HEK293 (cell line): ENCODE results near the gene CATSPER1.

Source experiments
- RBAK ChIP-seq: fragments of 450-650 bp; formaldehyde crosslinking; IDR thresholded peaks from 2 replicates; pipeline ENCODE4 v1.5.1; 2016; ENCODE audit warnings: missing biosample characterization, missing genetic modification characterization
- YY1 ChIP-seq: fragments of 450-650 bp; formaldehyde crosslinking; IDR thresholded peaks from 2 replicates; pipeline ENCODE4 v1.5.1; 2018; ENCODE audit warnings: missing biosample characterization, missing genetic modification characterization
- ZIC2 ChIP-seq: fragments of 450-650 bp; formaldehyde crosslinking; IDR thresholded peaks from 2 replicates; pipeline ENCODE4 v1.5.1; 2016; ENCODE audit warnings: missing biosample characterization, missing genetic modification characterization
- ZNF274 ChIP-seq, 2 experiments: fragments of 200-500 bp in 1 of 2; fragments of 450-650 bp in 1 of 2; sonication (Bioruptor generic) in 1 of 2; formaldehyde crosslinking in 1 of 2; IDR thresholded peaks; 2 replicates each; pipeline versions ENCODE4 v1.5.1 to v1.6.1; 2014 to 2016; ENCODE audit warnings: borderline replicate concordance in 1 of 2, inconsistent platforms in 1 of 2, low read length in 1 of 2, missing biosample characterization in 1 of 2, missing genetic modification characterization in 1 of 2
- ZNF37A ChIP-seq: fragments of 450-650 bp; IDR thresholded peaks from 2 replicates; pipeline ENCODE4 v1.5.1; 2018; ENCODE audit warnings: missing biosample characterization, missing genetic modification characterization
- ZNF394 ChIP-seq: fragments of 450-650 bp; formaldehyde crosslinking; IDR thresholded peaks from 2 replicates; pipeline ENCODE4 v1.5.1; 2016; ENCODE audit warnings: missing biosample characterization, missing genetic modification characterization, mild to moderate bottlenecking, moderate library complexity, borderline replicate concordance
- ZNF664 ChIP-seq: fragments of 450-650 bp; formaldehyde crosslinking; IDR thresholded peaks from 2 replicates; pipeline ENCODE4 v1.5.1; 2016; ENCODE audit warnings: missing biosample characterization, missing genetic modification characterization
- ZNF670 ChIP-seq: fragments of 450-650 bp; formaldehyde crosslinking; IDR thresholded peaks from 2 replicates; pipeline ENCODE4 v1.5.1; 2016; ENCODE audit warnings: missing biosample characterization, missing genetic modification characterization, low read depth
- TF ChIP-seq, protein P1 (sequence below): fragments of 450-650 bp; formaldehyde crosslinking; IDR thresholded peaks from 2 replicates; pipeline ENCODE4 v1.5.1; 2016; ENCODE audit warnings: missing biosample characterization, missing genetic modification characterization
- TF ChIP-seq, protein P2 (sequence below): fragments of 450-650 bp; formaldehyde crosslinking; IDR thresholded peaks from 2 replicates; pipeline ENCODE4 v1.5.1; 2016; ENCODE audit warnings: missing biosample characterization, missing genetic modification characterization
- TF ChIP-seq, protein P3 (sequence below): fragments of 450-650 bp; formaldehyde crosslinking; IDR thresholded peaks from 2 replicates; pipeline ENCODE4 v1.5.1; 2016; ENCODE audit warnings: missing biosample characterization, missing genetic modification characterization, low read depth
- TF ChIP-seq, protein P4 (sequence below): fragments of 450-650 bp; formaldehyde crosslinking; optimal IDR thresholded peaks from 2 replicates; pipeline ENCODE3; 2016; ENCODE audit warnings: missing biosample characterization, mild to moderate bottlenecking, missing genetic modification characterization
- TF ChIP-seq, protein P5 (sequence below): fragments of 450-650 bp; formaldehyde crosslinking; IDR thresholded peaks from 2 replicates; pipeline ENCODE4 v1.5.1; 2017; ENCODE audit warnings: missing biosample characterization, missing genetic modification characterization

DNA sequence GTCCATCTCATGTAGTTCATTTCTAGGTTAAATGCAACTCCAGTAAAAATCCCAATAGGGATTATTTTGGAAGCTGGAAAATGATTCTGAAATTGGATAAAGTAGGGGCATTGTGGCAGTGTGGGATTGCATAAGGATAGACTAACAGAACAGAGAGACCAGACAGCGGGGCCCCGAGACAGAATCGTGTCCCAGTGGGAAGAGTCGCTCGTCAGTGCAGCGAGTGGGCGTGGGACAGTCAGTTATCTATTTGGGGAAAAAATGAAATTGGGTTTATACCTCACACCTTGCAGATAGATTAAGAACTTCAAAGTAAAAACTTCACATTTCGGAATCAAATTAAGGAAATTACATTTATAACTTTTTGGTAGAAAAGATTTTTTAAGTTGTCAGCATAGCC is 54.2 kb downstream of the CATSPER1 start:
- TF ChIP-seq, protein P1, sequence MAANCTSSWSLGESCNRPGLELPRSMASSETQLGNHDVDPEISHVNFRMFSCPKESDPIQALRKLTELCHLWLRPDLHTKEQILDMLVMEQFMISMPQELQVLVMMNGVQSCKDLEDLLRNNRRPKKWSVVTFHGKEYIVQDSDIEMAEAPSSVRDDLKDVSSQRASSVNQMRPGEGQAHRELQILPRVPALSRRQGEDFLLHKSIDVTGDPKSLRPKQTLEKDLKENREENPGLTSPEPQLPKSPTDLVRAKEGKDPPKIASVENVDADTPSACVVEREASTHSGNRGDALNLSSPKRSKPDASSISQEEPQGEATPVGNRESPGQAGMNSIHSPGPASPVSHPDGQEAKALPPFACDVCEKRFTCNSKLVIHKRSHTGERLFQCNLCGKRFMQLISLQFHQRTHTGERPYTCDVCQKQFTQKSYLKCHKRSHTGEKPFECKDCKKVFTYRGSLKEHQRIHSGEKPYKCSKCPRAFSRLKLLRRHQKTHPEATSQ (tag by site-specific recombination) = no peak
- TF ChIP-seq, protein P2, sequence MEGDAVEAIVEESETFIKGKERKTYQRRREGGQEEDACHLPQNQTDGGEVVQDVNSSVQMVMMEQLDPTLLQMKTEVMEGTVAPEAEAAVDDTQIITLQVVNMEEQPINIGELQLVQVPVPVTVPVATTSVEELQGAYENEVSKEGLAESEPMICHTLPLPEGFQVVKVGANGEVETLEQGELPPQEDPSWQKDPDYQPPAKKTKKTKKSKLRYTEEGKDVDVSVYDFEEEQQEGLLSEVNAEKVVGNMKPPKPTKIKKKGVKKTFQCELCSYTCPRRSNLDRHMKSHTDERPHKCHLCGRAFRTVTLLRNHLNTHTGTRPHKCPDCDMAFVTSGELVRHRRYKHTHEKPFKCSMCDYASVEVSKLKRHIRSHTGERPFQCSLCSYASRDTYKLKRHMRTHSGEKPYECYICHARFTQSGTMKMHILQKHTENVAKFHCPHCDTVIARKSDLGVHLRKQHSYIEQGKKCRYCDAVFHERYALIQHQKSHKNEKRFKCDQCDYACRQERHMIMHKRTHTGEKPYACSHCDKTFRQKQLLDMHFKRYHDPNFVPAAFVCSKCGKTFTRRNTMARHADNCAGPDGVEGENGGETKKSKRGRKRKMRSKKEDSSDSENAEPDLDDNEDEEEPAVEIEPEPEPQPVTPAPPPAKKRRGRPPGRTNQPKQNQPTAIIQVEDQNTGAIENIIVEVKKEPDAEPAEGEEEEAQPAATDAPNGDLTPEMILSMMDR (tag by site-specific recombination) = no peak
- TF ChIP-seq ZIC2 (no peak), ZNF394 (tag by site-specific recombination) (no peak), ZNF37A (tag by site-specific recombination) (no peak), ZNF670 (tag by site-specific recombination) (no peak), ZNF664 (tag by site-specific recombination) (no peak), YY1 (tag by site-specific recombination) (no peak), ZNF274 (IDR thresholded peaks at IDR 0.05; ENCODE audit: low read length) (no peak), ZNF274 (tag by site-specific recombination; IDR thresholded peaks at IDR 0.05; ENCODE audit: borderline replicate concordance) (no peak), RBAK (no peak)
- TF ChIP-seq, protein P3, sequence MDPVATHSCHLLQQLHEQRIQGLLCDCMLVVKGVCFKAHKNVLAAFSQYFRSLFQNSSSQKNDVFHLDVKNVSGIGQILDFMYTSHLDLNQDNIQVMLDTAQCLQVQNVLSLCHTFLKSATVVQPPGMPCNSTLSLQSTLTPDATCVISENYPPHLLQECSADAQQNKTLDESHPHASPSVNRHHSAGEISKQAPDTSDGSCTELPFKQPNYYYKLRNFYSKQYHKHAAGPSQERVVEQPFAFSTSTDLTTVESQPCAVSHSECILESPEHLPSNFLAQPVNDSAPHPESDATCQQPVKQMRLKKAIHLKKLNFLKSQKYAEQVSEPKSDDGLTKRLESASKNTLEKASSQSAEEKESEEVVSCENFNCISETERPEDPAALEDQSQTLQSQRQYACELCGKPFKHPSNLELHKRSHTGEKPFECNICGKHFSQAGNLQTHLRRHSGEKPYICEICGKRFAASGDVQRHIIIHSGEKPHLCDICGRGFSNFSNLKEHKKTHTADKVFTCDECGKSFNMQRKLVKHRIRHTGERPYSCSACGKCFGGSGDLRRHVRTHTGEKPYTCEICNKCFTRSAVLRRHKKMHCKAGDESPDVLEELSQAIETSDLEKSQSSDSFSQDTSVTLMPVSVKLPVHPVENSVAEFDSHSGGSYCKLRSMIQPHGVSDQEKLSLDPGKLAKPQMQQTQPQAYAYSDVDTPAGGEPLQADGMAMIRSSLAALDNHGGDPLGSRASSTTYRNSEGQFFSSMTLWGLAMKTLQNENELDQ = no peak
- TF ChIP-seq, protein P4, sequence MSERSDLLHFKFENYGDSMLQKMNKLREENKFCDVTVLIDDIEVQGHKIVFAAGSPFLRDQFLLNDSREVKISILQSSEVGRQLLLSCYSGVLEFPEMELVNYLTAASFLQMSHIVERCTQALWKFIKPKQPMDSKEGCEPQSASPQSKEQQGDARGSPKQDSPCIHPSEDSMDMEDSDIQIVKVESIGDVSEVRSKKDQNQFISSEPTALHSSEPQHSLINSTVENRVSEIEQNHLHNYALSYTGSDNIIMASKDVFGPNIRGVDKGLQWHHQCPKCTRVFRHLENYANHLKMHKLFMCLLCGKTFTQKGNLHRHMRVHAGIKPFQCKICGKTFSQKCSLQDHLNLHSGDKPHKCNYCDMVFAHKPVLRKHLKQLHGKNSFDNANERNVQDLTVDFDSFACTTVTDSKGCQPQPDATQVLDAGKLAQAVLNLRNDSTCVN (tag by site-specific recombination) = no peak
- TF ChIP-seq, protein P5, sequence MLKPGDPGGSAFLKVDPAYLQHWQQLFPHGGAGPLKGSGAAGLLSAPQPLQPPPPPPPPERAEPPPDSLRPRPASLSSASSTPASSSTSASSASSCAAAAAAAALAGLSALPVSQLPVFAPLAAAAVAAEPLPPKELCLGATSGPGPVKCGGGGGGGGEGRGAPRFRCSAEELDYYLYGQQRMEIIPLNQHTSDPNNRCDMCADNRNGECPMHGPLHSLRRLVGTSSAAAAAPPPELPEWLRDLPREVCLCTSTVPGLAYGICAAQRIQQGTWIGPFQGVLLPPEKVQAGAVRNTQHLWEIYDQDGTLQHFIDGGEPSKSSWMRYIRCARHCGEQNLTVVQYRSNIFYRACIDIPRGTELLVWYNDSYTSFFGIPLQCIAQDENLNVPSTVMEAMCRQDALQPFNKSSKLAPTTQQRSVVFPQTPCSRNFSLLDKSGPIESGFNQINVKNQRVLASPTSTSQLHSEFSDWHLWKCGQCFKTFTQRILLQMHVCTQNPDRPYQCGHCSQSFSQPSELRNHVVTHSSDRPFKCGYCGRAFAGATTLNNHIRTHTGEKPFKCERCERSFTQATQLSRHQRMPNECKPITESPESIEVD (tag by site-specific recombination) = no peak
